Measurements from ENCODE around the gene MFRP.

DNA sequence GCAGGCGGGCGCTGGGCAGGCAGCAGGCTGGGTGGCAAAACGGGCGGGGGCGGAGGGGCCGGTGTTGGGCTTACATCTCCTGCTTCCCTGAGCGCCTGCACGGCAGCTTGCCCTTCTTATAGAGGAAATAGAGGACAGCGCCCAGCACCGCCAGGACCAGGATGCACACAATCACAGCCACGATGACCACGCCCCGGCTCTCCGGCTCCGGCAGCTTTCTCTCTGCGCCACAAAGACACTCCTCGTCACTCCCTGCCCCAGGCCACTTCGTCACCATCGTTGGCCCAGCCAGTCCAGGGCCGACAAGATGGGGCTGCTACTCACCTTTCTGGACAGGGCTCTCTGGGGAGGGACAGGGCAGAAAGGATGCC is 35.8 kb downstream of the MFRP start:
- TF ChIP-seq FOXM1 (IDR thresholded peaks at IDR 0.05; ENCODE audit: low read depth): no peak
- TF ChIP-seq EP300 (IDR thresholded peaks at IDR 0.05; ENCODE audit: borderline replicate concordance in 1 of 2, low read depth in 1 of 2, low read length in 1 of 2): no peak
- no peak for TF ChIP-seq MXI1 (IDR thresholded peaks at IDR 0.05; ENCODE audit: low read depth, low read length)
- TF ChIP-seq, protein P1, sequence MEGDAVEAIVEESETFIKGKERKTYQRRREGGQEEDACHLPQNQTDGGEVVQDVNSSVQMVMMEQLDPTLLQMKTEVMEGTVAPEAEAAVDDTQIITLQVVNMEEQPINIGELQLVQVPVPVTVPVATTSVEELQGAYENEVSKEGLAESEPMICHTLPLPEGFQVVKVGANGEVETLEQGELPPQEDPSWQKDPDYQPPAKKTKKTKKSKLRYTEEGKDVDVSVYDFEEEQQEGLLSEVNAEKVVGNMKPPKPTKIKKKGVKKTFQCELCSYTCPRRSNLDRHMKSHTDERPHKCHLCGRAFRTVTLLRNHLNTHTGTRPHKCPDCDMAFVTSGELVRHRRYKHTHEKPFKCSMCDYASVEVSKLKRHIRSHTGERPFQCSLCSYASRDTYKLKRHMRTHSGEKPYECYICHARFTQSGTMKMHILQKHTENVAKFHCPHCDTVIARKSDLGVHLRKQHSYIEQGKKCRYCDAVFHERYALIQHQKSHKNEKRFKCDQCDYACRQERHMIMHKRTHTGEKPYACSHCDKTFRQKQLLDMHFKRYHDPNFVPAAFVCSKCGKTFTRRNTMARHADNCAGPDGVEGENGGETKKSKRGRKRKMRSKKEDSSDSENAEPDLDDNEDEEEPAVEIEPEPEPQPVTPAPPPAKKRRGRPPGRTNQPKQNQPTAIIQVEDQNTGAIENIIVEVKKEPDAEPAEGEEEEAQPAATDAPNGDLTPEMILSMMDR (IDR thresholded peaks at IDR 0.05): no peak
- no peak for TF ChIP-seq RAD21 (IDR thresholded peaks at IDR 0.05; ENCODE audit: low read length)
- TF ChIP-seq, protein P2, sequence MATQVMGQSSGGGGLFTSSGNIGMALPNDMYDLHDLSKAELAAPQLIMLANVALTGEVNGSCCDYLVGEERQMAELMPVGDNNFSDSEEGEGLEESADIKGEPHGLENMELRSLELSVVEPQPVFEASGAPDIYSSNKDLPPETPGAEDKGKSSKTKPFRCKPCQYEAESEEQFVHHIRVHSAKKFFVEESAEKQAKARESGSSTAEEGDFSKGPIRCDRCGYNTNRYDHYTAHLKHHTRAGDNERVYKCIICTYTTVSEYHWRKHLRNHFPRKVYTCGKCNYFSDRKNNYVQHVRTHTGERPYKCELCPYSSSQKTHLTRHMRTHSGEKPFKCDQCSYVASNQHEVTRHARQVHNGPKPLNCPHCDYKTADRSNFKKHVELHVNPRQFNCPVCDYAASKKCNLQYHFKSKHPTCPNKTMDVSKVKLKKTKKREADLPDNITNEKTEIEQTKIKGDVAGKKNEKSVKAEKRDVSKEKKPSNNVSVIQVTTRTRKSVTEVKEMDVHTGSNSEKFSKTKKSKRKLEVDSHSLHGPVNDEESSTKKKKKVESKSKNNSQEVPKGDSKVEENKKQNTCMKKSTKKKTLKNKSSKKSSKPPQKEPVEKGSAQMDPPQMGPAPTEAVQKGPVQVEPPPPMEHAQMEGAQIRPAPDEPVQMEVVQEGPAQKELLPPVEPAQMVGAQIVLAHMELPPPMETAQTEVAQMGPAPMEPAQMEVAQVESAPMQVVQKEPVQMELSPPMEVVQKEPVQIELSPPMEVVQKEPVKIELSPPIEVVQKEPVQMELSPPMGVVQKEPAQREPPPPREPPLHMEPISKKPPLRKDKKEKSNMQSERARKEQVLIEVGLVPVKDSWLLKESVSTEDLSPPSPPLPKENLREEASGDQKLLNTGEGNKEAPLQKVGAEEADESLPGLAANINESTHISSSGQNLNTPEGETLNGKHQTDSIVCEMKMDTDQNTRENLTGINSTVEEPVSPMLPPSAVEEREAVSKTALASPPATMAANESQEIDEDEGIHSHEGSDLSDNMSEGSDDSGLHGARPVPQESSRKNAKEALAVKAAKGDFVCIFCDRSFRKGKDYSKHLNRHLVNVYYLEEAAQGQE (IDR thresholded peaks at IDR 0.05; ENCODE audit: low read depth, low read length): no peak
